Ishikawa (cell line): ENCODE data around the gene A1BG.

Source experiments
- CEBPB ChIP-seq: IDR thresholded peaks from 2 replicates; pipeline ENCODE4 v1.6.1; 2012
- CREB1 ChIP-seq: IDR thresholded peaks from 2 replicates; pipeline ENCODE4 v1.6.1; 2012; ENCODE audit warnings: low read depth
- EGR1 ChIP-seq: IDR thresholded peaks from 2 replicates; pipeline ENCODE4 v1.6.1; 2012
- EP300 ChIP-seq: IDR thresholded peaks from 2 replicates; pipeline ENCODE4 v1.6.1; 2012; ENCODE audit warnings: borderline replicate concordance
- FOXM1 ChIP-seq: IDR thresholded peaks from 2 replicates; pipeline ENCODE4 v1.6.1; 2012; ENCODE audit warnings: low read depth, borderline replicate concordance
- NFIC ChIP-seq: IDR thresholded peaks from 2 replicates; pipeline ENCODE4 v1.6.1; 2012
- RAD21 ChIP-seq: IDR thresholded peaks from 2 replicates; pipeline ENCODE4 v1.6.1; 2012; ENCODE audit warnings: low read depth
- TAF1 ChIP-seq: IDR thresholded peaks from 2 replicates; pipeline ENCODE4 v1.6.1; 2012; ENCODE audit warnings: low read depth, mild to moderate bottlenecking
- TCF12 ChIP-seq: IDR thresholded peaks from 2 replicates; pipeline ENCODE4 v1.6.1; 2012; ENCODE audit warnings: low read depth
- TEAD4 ChIP-seq: IDR thresholded peaks from 2 replicates; pipeline ENCODE4 v1.6.1; 2012
- USF1 ChIP-seq: IDR thresholded peaks from 2 replicates; pipeline ENCODE4 v1.6.1; 2012
- YY1 ChIP-seq: IDR thresholded peaks from 2 replicates; pipeline ENCODE4 v1.6.1; 2012; ENCODE audit warnings: low read depth
- ZBTB7A ChIP-seq: IDR thresholded peaks from 2 replicates; pipeline ENCODE4 v1.6.1; 2012; ENCODE audit warnings: low read depth
- TF ChIP-seq, protein P1 (sequence below): IDR thresholded peaks from 2 replicates; pipeline ENCODE4 v1.6.1; 2012; ENCODE audit warnings: low read depth, mild to moderate bottlenecking
- TF ChIP-seq, protein P2 (sequence below): IDR thresholded peaks from 2 replicates; pipeline ENCODE4 v1.6.1; 2012

Gene A1BG

DNA sequence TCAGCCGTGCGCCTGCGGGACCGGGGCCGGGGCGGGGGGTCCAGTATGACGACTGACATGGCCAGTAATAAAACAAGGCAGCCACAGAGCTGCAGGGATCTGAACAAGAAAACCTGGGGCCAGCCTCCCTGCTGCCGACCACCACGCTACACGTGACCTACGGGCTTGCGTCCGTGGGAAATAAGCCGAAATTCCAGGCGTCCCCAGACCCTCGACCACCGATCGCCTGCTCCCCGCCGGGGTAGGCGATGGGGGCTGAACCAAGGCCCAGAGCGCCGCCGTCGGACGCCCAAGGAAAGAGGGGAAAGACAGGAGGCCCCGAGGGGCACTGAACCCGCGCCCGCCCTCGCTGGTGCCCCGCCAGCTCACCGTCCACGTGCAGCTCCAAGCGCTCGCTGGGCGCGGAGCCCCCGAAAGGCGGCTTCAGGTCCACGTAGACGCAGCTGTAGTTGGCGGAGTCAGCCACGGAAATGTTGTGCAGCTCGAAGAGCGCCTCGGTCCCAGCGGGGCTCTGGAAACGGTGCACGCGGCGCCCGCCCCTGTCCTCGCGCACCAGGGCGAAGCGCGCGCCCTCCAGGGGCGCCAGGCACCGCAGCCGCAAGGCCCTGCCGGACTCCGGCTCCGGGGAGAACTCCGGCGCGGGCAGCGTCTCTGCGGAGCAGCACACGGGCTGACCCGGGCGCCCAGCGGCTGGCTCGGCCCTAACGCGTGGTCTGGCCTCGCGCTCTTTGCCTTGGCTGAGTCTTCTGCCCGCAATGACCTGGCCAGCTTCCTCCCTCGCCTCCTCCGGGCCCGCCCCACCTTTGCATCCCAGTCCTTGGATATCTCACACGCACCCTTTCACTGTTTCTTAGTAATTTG lies 3.1 kb downstream of the A1BG start:
- TF ChIP-seq FOXM1 (no peak), TEAD4 (no peak), YY1 (no peak), TCF12 (no peak), ZBTB7A (no peak), RAD21 (no peak), USF1 (no peak), CREB1 (no peak), CEBPB (no peak), NFIC (no peak), EGR1 (no peak), TAF1 (no peak)
- TF ChIP-seq, protein P1, sequence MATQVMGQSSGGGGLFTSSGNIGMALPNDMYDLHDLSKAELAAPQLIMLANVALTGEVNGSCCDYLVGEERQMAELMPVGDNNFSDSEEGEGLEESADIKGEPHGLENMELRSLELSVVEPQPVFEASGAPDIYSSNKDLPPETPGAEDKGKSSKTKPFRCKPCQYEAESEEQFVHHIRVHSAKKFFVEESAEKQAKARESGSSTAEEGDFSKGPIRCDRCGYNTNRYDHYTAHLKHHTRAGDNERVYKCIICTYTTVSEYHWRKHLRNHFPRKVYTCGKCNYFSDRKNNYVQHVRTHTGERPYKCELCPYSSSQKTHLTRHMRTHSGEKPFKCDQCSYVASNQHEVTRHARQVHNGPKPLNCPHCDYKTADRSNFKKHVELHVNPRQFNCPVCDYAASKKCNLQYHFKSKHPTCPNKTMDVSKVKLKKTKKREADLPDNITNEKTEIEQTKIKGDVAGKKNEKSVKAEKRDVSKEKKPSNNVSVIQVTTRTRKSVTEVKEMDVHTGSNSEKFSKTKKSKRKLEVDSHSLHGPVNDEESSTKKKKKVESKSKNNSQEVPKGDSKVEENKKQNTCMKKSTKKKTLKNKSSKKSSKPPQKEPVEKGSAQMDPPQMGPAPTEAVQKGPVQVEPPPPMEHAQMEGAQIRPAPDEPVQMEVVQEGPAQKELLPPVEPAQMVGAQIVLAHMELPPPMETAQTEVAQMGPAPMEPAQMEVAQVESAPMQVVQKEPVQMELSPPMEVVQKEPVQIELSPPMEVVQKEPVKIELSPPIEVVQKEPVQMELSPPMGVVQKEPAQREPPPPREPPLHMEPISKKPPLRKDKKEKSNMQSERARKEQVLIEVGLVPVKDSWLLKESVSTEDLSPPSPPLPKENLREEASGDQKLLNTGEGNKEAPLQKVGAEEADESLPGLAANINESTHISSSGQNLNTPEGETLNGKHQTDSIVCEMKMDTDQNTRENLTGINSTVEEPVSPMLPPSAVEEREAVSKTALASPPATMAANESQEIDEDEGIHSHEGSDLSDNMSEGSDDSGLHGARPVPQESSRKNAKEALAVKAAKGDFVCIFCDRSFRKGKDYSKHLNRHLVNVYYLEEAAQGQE: no peak
- TF ChIP-seq, protein P2, sequence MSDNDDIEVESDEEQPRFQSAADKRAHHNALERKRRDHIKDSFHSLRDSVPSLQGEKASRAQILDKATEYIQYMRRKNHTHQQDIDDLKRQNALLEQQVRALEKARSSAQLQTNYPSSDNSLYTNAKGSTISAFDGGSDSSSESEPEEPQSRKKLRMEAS: no peak

- TF ChIP-seq TCF12: no peak
- TF ChIP-seq ZBTB7A: no peak
- TF ChIP-seq TAF1: no peak
- no peak for TF ChIP-seq CEBPB
- TF ChIP-seq, protein P2: no peak
- TF ChIP-seq, protein P1: no peak
- TF ChIP-seq TEAD4: no peak
- no peak for TF ChIP-seq FOXM1
- no peak for TF ChIP-seq RAD21
- no peak for TF ChIP-seq NFIC
- TF ChIP-seq EP300: no peak
- no peak for TF ChIP-seq CREB1
Measured at GRCh38 chr19:58349590-58349989, 3.7 kb downstream of the A1BG start.

DNA sequence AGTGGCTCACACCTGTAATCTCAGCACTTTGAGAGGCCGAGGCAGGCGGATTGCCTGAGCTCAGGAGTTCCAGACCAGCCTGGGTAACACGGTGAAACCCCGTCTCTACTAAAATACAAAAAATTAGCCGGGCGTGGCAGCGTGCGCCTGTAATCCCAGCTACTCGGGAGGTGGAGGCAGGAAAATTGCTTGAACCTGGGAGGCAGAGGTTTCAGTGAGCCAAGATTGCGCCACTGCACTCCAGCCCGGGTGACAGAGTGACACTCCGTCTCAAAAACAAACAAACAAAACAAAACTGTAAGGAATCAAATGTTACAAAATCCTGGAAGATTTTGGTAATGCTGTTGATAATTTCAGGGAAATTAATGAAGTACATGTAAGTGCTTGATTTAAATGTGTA lies 5.2 kb downstream of the A1BG start:
- TF ChIP-seq CEBPB: 0 out of 2 replicates have a peak, but pooled peaks have one; percentile 45

GRCh38 chr19:58346961-58347929 lies 6.0 kb downstream of the A1BG start:
- TF ChIP-seq TAF1: peak; percentile 31
- no peak for TF ChIP-seq FOXM1
- TF ChIP-seq NFIC: 0 out of 2 replicates have a peak, but pooled peaks have one; percentile 14
- TF ChIP-seq, protein P1: 0 out of 2 replicates have a peak, but pooled peaks have one; percentile 15
- no peak for TF ChIP-seq TEAD4
- no peak for TF ChIP-seq EGR1
- peak; percentile 12; the same call in 1 of the 2 replicates for TF ChIP-seq USF1
- no peak for TF ChIP-seq RAD21
- peak; percentile 89 for TF ChIP-seq ZBTB7A
- 0 out of 2 replicates have a peak, but pooled peaks have one; percentile 55 for TF ChIP-seq CREB1
- TF ChIP-seq, protein P2: peak; percentile 82
- no peak for TF ChIP-seq CEBPB
- TF ChIP-seq TCF12: no peak; the same call in 1 of the 2 replicates
- no peak for TF ChIP-seq EP300
- 0 out of 2 replicates have a peak, but pooled peaks have one; percentile 43 for TF ChIP-seq YY1
